A549 treated with CORT108297 at 1 μM for 4 hours (cell line): ENCODE measurements around the gene MLPH. TPM values are rescaled to one million over a fixed set of nuclear protein-coding genes. Genes with fewer than 3 reads are reported as not detected.

ENCODE experiments used
- total RNA-seq: library from RNA; stranded (reverse); fragments of 200-300 nt; extraction: Qiagen RNA extraction; gene quantifications from 5 replicates; pipeline ENCODE4 v1.2.3, GENCODE V29; 2022

Gene MLPH
- 251 to 312 TPM (median 290 TPM) in 5 replicates for total RNA-seq

GRCh38 chr2:237486819-237487448 is at the start of gene MLPH:
TSS of gene MLPH (plus strand) at chr2:237487251. CDS start at chr2:237493427, 6,176 bp downstream.

GRCh38 chr2:237566401-237567235 is 79.6 kb downstream of the MLPH start, which contains the start of gene PRLH:
TSS of gene PRLH (plus strand) at chr2:237566574. CDS start at chr2:237566574, 0 bp downstream.

GRCh38 chr2:237590272-237591140 is 103.5 kb downstream of the MLPH start, which contains the start of gene RAB17:
TSS of gene RAB17 (minus strand) at chr2:237590734. CDS start at chr2:237586154, 4,580 bp downstream.

Other genes with a start within 250 kb of the MLPH start
- gene COL6A3, start 73.1 kb upstream of the MLPH start, total RNA-seq = 0.07 to 0.20 TPM (median 0.09 TPM) in 5 replicates
- not detected in 5 replicates for gene PRLH, start 79.3 kb downstream of the MLPH start, total RNA-seq
- 0.13 to 0.28 TPM (median 0.18 TPM) in 4 of 5 replicates, not detected in the other for gene RAB17, start 103.5 kb downstream of the MLPH start, total RNA-seq
- 67.2 to 99.4 TPM (median 91.1 TPM) in 5 replicates for gene LRRFIP1, start 140.3 kb downstream of the MLPH start, total RNA-seq